Activated gamma-delta T cell treated with anti-CD3 and anti-CD28 coated beads, Interleukin-2, amount 50 U/mL, for 16 hours (primary cell): ENCODE data around the gene MMP14.

Experiments used
- DNase-seq: peaks from one replicate; pipeline ENCODE4 v3.0.0-alpha.2; 2020; ENCODE audit warnings: low read depth

Gene MMP14

GRCh38 chr14:22861651-22862050, 25.3 kb downstream of the MMP14 start:
- no peak for DNase-seq

GRCh38 chr14:22864979-22865378, 28.6 kb downstream of the MMP14 start:
- DNase-seq = no peak

- no peak for DNase-seq
These were observed 29.3 kb downstream of the MMP14 start for GRCh38 chr14:22865424-22866405.

- no peak for DNase-seq
These were observed 30.5 kb downstream of the MMP14 start for GRCh38 chr14:22866874-22867273.

GRCh38 chr14:22870811-22871223, 34.4 kb downstream of the MMP14 start:
- DNase-seq = no peak

- DNase-seq = peak; percentile 59
These were observed 35.0 kb downstream of the MMP14 start, which contains the start of gene LRP10 for GRCh38 chr14:22871224-22872032. Gene LRP10, plus strand, starts transcription at chr14:22871740. Its CDS starts 564 bp downstream, at chr14:22872304.

GRCh38 chr14:22872033-22872832, 35.8 kb downstream of the MMP14 start:
- DNase-seq = peak; percentile 52

GRCh38 chr14:22872833-22873520, 36.6 kb downstream of the MMP14 start:
- DNase-seq = no peak

GRCh38 chr14:22875003-22875747, 38.8 kb downstream of the MMP14 start:
- DNase-seq = no peak

GRCh38 chr14:22875748-22876319, 39.4 kb downstream of the MMP14 start:
- DNase-seq = no peak

- no peak for DNase-seq
These were observed 40.7 kb downstream of the MMP14 start for GRCh38 chr14:22877000-22877501.

- DNase-seq = no peak
These were observed 42.2 kb downstream of the MMP14 start for GRCh38 chr14:22878271-22879246.

GRCh38 chr14:22882064-22882463, 45.7 kb downstream of the MMP14 start:
- DNase-seq = no peak

GRCh38 chr14:22882529-22883172, 46.3 kb downstream of the MMP14 start:
- no peak for DNase-seq

GRCh38 chr14:22883173-22883976, 47.0 kb downstream of the MMP14 start, which contains the start of gene REM2:
Gene REM2, plus strand, starts transcription at chr14:22883222. Its CDS starts 66 bp downstream, at chr14:22883288.
- no peak for DNase-seq

- no peak for DNase-seq
These were observed 47.8 kb downstream of the MMP14 start for GRCh38 chr14:22884076-22884737.
